Peyer's patch (tissue), 4 donors: ENCODE measurements around the gene LNX2.

Experiments used
- CTCF ChIP-seq, 6 experiments: fragments of 450-650 bp in 4 of 6; fragments of 200-600 bp in 2 of 6; sonication (generic) in 1 of 6; IDR thresholded peaks; one replicate each; pipeline ENCODE4 v1.5.1; 2017 to 2019; ENCODE audit warnings: antibody characterized with exemption in 6 of 6, mild to moderate bottlenecking in 3 of 6, moderate library complexity in 1 of 6
- POLR2A ChIP-seq, 2 donors: fragments of 450-650 bp; IDR thresholded peaks; one replicate each; pipeline ENCODE4 v1.5.1; 2017; ENCODE audit warnings: antibody characterized with exemption in 2 of 2, mild to moderate bottlenecking in 2 of 2, moderate library complexity in 2 of 2

GRCh38 chr13:27667946-27668345 is 47.6 kb upstream of the LNX2 start:
- no peak for TF ChIP-seq CTCF (IDR thresholded peaks at IDR 0.05)
- TF ChIP-seq POLR2A (IDR thresholded peaks at IDR 0.05) = no peak
